AG20443 (cell line): ENCODE data around the gene NELL1.

ENCODE experiments used
- DNase-seq: peaks from one replicate; pipeline ENCODE4 v3.0.0; 2012; ENCODE audit warnings: low spot score, mixed read lengths

Gene NELL1

GRCh38 chr11:21421711-21422329 lies 752.4 kb downstream of the NELL1 start:
- DNase-seq: no peak

DNA sequence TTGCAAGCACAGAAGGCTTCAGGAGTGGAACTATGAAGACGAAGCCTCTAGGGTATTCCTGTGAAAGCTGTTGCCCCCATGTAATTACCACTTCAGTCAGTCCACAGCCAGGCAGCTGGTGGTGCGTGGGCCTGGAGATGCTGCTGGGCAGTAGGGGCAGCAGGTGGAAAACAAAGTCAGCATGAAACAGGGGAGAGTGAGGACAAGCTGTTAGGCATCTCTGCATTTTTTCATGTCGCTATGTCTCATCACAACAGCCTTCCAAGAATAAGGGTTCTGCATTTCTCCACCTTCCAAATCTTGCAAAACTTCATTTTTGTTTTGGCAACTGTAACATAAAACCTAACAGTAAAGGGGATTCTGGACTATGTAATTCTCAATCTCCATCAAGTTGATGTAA lies 757.5 kb downstream of the NELL1 start:
- DNase-seq: no peak

DNA sequence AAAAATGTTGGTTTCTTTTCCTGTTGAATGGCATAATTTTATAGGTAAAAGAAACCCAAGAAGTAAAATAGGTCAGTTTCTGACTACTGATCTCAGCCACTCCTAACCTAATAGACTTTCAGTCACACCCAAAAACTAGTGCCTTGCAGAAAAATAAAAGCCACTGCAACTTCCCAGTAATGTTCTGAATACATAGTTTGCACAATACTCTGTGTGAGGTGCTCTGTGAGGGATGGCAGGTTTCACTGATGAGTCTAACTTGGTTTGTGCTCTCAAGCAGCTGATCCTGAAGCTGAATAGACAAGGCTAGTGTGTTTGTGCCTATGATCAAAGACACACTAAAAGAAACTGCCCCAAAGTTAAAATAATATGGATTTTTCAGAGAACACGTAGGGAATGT lies 758.3 kb downstream of the NELL1 start:
- no peak for DNase-seq

DNA sequence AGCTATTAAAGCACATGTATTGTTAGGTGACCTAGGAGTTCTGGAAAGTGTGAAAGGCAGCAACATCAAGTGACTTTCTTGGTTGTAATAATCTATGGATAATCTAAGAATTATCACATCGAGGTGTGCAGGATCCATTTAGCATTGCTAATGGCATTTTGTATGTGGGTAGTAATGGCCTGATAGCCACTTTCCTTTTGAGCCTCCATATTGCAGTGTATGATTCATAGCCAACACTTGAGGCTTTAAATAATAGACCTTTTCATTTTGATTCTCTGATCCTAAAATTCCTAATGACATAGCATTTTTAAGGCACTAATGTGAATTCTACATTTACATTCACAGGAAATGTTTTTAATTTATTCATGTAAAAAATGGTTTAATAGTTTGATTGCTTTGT lies 759.4 kb downstream of the NELL1 start:
- no peak for DNase-seq

DNA sequence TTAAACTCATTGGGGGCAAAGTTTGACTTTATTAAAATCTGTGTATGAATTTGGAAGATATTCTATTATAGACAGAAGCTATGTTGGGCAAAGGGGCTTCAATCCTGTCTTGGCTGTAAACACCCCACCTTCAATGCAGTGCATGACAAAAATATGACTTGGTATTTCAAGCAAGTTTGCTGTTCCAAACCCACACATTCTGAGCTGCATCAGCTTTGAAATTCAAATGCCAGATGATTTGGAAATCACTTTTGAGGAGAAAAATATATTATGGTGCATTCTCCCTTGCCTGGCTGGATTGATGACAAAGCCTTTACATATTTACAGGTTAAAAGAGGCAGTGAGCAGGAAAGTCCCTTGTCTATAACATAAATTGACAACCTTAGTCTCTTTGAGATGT lies 760.0 kb downstream of the NELL1 start:
- no peak for DNase-seq

DNA sequence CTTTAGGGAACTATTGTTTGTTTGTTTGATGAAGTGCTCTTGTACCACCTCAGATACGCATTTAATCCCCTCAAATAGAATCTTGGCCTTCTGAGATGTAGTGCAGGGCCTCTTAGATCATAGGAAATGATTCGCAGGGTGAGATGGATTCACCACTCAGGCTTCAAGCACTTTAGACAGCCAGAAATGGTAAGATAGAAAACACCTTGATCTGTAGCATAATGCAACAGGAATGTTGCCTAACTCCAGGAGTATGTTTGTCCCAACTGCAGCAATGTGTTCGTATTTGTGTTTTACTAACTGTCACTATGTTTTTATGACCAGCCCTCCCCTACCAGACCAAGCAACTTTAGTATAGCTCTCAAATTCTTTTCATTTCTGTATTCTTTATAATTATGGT lies 761.2 kb downstream of the NELL1 start:
- no peak for DNase-seq

DNA sequence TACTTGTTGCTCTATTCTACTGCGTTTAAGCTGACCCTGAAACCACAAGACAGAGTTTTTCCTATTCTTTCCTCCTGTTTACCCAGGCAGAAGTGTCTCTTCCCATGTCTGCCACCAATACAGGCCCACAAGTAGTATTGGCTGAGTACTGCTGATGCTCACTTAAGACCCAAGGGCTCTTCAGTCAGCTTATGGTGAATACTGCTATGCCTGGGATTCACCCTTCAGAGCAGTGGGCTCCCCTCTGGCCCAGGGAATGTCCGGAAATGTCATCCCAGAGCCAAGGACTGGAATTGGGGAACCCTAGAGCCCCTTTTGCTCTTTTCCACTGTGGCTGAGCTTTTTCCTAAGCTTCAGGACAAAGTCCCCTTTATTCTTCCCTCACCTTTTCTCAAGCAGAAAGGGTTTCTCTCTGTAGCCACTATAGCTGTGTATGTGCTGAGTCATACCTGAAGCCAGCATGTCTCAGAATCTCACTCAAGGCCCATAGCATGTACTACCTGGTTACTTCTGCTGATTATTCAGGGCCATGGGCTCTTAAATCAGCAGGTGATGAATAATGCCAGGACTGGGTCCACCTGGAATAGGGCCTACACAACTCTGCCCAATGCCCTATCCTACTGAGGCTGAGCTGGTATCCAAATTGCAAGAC lies 777.7 kb downstream of the NELL1 start:
- no peak for DNase-seq

DNA sequence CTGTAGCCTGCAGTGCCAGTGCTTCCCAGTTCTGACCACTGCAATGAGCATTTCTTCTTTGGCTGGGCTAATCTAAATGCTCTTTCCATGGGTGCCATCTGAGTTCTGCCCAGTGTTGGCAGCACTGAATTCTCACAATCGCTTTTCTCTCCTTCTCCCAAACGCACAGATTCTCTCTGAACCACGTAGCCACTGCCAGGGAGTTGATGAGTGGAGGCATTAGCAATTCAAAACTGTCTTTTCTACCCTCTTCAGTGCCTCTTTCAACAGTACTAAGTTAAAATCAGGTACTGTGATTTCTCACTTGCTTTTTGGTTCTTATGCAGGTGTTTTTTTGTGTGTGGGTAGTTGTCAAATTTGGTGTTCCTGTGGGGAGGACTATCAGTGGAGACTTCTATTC lies 778.5 kb downstream of the NELL1 start:
- no peak for DNase-seq

DNA sequence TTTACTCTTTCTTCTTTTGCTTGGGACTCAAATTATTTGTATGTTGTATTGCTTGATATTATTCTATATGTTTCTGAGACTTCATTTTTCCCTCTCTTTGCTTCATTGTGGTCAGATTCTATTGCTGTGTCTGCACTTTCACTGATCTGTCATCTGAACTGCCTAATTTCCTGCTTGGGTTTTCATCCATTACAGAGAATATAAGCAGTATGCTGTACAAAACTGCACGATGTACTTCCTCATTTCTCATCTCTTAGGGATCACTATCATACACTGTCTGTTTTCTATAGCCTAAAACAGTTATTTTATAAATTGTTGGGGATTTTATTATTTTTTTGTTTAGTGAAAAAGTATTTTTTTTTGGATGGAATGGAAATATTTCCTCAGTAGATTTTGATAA lies 786.8 kb downstream of the NELL1 start:
- no peak for DNase-seq

GRCh38 chr11:21460082-21460481 lies 790.7 kb downstream of the NELL1 start:
- DNase-seq: no peak

DNA sequence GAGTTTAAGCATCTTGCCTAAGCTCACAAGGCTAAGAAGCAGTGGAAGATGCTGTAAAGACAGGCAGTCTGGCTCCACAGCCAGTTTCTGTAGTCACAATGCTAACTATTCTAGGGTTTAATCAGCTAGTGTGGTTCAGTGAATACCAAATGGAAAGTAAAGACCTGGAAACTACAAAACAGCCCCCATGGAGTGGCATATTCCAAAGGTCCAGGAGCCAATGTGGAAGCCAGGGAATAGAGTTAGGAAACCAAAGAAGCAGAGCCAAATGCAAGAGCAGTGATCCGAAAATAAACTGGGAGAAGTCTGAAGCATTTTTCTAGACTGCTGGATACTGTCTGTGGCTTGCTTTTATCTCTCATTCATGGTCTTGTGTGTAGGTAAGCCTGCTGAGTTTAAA lies 792.3 kb downstream of the NELL1 start:
- no peak for DNase-seq

DNA sequence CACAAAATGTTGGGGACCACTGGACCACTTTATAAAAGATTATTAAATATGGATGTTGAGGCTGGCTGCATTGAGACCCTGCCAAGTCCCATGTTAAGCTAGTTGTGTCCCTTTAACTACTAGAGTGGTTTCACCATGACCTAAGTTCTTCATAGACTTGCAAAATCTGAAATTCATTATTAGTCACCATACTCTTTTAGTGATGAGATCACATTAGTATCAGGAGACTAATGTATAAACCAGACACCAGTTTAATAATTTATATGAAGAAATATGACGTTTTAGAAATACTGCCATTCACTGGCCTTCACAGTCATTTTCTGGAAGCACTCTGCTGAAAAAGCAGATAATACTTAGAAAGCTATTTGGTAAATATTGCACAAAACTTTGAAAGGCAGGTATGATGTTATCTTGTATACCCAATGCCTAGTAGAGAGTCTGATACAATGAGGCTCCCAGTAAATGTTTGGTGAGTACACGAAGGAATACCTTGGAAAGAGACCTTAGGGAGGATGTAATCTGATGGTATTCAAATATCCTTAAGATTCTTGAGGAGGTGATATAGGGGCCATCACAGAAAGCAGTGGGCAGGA lies 795.3 kb downstream of the NELL1 start:
- no peak for DNase-seq

- DNase-seq: no peak
Observed at GRCh38 chr11:21465203-21465602, 795.8 kb downstream of the NELL1 start.

DNA sequence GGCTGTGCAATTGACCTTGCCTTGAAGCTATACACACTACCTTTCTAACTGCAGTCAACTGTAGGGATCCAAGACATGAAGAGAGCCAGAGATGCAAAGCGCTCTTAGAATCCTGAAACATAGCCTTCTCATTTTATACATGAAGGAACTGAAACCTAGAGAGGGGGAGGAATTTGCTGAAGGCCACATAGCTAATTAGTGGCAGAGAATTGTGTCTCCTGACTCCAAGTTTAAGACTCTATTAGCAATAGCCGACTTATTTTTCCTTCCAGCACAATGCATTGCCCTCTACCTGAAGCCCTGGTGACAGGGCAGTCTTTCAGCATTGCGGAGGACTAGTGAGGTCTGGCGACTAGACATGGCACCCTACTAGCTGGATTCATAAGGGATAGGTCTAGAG lies 796.5 kb downstream of the NELL1 start:
- no peak for DNase-seq

DNA sequence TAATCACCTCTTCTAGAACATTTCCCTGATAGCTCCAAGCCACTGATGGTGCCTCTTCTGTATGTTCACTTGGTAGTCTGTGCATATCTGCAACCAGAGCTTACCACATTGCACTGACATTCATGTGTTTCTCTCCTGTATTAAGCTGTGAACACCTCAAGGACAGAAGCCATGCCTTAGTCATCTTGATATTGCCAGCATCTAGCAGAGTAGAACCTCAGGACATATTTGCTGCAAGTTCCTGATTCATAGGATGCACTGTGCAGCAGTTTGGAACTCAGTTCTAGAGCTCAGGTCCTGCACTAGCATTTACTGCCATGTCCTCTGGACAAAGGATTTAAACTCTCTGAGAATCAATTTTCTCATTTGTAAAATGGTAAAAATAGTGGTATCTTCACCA lies 801.1 kb downstream of the NELL1 start:
- no peak for DNase-seq

GRCh38 chr11:21472261-21472660 lies 802.9 kb downstream of the NELL1 start:
- no peak for DNase-seq

DNA sequence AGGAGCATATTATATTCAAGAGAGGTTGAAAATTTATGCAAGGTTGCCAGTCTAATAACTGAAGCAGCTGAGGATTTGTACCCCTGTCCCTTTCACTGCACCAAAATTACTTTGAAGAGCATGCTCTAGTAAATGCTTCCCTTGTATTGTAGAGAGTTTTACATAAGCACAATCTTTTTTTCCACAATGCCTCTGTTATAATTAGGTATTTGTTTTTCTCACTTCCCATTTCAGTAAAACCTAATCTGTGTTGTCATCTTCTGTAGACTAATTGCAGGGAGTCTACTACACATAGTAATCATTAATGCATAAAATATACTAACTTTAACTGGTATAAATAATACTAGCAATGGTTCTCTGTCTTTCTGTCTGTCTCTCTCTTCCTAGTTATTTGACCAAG lies 805.1 kb downstream of the NELL1 start:
- DNase-seq: no peak

DNA sequence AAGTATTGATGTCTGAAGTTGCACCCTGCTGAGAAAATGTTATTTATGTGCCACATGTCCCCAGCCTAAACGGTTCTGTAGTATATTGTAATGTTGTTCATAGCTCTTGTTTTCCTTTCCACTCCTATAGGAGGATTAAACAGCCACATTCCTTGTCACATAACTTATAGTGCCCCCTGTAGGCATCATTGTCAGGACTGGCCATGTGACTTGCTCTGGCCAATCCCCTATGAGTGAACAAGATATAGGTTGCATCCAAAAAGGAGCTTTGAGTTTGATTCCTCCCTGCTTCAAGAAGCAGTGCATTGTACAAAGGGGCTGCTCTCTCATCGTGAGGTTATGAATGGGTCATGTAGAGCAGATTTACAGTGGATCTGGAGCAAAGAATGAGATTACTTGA lies 805.9 kb downstream of the NELL1 start:
- DNase-seq: no peak

- no peak for DNase-seq
Observed at GRCh38 chr11:21476588-21476987, 807.2 kb downstream of the NELL1 start.

DNA sequence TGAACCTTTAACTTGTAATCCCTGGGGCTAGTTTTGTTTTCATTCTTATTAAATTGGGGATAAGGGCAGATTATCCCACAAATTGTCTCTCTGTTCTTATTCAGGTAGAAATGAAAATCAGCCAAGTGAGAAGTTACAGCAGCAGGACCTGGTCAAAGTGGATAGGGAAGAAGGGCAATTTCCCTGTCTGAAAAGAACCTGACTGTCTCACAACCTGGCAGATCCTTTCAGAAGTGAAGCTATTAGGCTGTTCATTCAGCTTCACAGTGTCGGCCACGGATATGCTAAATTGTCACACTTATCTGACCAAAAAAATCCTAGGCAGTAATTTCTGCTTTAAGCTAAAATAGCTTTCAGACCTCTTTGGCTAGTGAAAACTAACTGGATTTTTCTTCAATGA lies 810.9 kb downstream of the NELL1 start:
- DNase-seq: no peak

GRCh38 chr11:21481255-21481654 lies 811.9 kb downstream of the NELL1 start:
- no peak for DNase-seq

DNA sequence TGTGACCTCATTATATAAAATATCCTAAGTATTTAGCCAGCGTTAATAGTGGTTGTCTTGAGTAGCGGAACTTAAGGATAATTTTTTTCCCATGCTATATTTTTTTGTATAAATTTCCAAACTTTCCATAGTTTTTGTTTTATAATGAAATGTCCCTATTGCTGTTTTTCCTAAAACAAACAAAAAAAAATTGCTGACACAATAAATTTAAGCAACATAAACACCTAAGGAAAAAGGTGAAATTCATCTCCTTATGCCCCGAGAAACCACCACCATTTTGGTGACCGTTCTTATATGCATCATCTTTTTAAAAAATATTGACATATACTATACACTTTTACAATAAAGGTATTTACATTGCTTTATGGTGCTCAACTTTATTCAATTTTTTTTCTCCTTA lies 814.7 kb downstream of the NELL1 start:
- no peak for DNase-seq

- DNase-seq: no peak
Observed at GRCh38 chr11:21485006-21485405, 815.6 kb downstream of the NELL1 start.

- DNase-seq: no peak
Observed at GRCh38 chr11:21485426-21485825, 816.0 kb downstream of the NELL1 start.
